ENCODE measurements around the gene NTHL1.

The NTHL1 gene

DNA sequence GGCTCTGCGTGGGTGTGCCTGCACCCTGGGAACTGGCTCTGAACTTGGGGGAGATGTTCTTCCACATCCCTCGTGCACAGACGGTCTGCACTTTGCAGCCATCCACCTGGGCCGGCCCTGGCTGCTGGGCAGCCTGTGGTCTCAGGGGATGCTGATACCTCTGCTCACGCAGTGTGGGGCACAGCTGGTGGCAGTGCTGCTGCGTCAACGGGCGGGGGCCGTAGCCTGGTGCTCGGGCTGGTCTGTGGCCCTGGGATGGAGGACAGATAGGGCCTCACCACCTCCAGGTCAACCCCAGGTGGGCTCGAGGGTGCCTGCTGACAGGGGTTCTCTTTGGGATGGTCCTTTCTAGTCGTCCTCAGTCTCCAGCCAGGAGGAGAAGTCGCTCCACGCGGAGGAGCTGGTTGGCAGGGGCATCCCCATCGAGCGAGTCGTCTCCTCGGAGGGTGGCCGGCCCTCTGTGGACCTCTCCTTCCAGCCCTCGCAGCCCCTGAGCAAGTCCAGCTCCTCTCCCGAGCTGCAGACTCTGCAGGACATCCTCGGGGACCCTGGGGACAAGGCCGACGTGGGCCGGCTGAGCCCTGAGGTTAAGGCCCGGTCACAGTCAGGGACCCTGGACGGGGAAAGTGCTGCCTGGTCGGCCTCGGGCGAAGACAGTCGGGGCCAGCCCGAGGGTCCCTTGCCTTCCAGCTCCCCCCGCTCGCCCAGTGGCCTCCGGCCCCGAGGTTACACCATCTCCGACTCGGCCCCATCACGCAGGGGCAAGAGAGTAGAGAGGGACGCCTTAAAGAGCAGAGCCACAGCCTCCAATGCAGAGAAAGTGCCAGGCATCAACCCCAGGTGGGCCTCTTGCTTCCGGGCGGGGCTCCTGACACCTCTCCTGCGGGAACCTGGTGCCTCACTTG, 36.5 kb upstream of the NTHL1 start:
- DNase-seq, result no peak

DNA sequence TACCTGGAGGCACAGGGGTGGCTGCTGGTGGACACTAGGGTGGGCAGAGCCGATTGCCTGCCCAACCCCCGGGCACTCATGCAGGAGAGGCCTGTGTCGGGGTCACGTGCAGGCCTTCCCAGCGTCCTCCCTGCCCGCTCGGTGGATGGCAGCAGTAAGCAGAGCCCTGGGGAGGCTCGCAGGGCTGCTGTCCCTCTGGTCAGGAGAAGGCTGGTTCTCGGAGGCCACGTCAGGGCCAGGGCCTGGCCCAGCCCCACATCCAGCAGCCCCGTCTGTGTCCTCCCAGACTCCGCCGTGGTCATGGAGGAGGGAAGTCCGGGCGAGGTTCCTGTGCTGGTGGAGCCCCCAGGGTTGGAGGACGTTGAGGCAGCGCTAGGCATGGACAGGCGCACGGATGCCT, 35.8 kb upstream of the NTHL1 start:
- DNase-seq, result no peak

DNA sequence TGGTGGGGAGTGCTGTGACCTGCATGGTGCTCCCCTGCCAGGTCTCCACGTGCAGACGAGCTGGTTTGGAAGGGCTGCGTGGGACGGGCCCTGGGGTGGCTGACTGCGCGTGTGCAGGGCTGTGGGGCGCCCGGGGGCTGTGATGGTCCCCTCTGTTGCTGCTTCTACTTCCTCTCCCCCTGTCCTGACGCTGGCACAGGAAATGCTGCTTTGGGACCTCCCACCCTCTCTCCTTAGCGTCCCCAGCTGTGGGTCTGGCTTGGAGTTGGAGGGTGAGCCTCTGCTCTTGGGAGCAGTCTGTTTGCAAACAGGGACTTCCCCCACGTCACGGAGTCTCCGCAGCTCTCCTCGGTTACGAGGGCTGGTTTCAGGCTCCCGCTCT, 35.3 kb upstream of the NTHL1 start:
- no peak for DNase-seq

DNA sequence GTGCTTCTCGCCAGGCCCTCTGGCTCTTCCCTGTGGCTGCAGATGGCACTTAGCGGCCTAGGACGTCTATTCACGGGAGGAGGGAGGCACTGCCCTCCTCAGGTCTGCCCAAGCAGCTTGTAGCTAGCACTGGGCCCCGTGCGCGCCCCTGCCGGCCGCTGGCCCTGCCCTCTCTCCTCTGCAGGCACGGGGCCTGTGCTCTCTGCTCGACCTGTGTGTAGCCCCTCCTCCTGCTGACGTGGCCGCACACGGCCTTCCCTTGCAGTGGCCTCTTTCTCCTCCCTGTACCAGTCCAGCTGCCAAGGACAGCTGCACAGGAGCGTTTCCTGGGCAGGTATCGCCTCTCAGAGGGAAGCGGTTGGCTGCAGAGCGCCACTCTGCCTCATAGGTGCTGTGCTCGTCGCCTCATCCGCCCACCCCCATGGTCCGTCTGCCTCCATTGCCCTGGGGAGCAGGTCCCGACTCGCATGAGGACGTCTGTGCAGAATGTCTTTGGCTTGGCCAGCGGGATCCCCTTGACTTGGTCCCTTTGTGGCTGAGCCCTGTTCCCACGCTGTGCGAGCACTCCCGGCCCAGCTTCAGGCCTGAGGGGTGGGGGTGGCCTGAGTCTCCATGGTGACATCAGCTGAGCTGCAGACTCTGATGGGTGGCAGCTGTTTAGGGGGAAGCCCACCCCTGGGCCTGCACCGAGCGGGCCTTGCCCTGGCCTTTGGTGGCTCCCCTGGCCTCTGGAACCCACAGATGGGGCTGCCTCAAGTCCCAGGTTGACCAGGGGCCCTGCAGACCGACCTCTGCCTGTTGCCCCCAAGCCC, 34.7 kb upstream of the NTHL1 start:
- DNase-seq, result no peak

DNA sequence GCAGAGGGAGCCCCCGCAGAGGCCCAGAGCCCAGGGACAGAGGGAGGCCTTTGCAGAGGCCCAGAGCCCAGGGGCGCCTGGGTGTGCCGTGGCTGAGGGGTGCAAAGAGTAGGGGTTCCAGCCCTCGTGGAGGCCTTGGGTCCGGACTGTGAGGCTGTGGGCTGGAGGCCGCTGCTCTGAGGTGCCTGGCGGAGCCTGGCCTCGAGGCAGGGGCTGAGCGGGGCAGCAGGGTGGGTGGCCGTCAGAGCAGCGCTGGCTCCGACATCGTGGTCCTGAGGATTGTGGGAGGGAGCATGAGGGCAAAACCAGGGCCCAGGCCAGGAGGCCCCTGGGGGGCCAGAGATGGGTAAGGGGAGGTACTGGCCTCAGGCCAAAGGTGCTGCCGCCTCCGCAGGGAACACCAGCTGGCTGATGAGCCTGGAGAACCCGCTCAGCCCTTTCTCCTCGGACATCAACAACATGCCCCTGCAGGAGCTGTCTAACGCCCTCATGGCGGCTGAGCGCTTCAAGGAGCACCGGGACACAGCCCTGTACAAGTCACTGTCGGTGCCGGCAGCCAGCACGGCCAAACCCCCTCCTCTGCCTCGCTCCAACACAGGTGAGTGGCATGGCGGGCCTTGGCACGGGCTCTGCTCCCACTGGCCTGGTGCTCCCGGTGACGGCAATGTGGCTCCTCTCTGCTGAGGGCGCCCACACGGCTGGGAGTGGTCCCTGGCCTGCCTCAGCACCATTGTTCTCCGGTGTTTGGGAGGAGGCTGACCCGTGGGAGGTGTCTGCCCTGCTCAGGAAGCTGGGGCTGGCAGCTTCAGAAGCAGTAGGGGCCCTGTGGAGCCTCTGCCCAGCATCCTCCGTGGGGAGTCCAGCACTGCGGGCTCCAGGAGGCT, 33.8 kb upstream of the NTHL1 start:
- no peak for DNase-seq

DNA sequence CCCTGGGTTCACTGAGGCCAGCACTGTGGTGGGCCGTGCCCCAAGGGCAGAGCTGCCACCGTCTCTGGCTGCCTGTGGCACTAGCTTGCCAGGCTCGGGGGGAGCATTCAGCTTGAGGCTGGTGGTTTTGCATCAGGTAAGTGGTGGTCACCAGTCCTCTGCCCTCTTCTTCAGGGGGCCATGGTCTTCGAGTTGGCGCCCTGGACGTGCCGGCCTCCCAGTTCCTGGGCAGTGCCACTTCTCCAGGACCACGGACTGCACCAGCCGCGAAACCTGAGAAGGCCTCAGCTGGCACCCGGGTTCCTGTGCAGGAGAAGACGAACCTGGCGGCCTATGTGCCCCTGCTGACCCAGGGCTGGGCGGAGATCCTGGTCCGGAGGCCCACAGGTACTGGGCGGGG, 32.4 kb upstream of the NTHL1 start:
- DNase-seq, result no peak

DNA sequence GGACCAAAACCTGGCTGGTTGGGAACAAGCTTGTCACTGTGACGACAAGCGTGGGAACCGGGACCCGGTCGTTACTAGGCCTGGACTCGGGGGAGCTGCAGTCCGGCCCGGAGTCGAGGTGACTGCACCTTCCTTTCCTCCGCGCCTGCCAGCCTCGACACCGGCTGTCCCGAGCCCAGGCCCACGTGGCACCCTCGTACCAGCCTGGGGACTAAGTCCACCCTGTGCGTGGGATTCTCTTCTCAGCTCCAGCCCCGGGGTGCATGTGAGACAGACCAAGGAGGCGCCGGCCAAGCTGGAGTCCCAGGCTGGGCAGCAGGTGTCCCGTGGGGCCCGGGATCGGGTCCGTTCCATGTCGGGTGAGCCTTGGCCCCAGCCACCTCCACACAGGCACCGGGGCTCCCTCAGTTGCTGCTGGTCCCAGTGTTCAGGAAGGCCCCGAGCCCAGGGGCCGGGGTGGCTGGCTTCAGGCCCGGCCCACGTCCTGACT, 31.7 kb upstream of the NTHL1 start:
- no peak for DNase-seq

DNA sequence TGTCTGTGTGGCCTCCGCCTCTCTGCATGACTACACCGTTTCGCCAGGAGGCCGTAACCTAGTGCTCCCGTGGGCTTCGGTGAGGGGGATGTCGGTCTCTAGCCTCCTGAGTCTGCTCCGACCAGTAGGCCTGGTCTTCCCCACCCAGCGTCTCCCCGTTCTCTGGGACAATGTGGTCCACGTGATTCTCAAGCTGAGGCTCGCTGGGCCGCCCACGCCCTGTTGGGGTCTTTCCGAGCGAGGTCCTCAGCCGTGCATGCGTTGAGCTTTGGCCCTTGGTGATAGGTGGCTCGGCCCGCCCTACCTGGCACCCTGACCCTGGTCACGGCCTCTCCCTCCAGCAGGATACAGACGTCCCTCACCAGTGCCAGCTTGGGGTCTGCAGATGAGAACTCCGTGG, 31.1 kb upstream of the NTHL1 start:
- DNase-seq, result no peak

DNA sequence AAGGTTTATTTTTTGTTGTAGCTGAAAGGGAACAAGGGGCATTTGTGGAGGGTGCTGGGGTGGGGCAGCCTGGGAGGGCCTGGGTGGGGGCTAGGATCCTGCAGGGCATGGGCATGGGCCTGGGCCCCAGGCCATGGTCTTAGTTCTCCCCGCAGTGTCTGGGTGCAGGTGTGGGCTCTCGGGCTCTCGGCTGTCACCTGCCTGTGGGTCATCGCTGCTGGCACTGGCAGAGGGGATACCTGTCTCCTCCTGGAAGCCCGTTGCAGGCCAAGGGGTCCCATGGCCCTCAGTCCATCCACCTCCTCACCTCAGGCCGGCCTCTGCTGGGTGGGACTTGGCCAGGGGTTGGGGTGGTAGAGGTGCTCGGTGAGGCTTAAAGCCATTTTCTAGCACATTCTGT, 30.5 kb upstream of the NTHL1 start:
- no peak for DNase-seq

DNA sequence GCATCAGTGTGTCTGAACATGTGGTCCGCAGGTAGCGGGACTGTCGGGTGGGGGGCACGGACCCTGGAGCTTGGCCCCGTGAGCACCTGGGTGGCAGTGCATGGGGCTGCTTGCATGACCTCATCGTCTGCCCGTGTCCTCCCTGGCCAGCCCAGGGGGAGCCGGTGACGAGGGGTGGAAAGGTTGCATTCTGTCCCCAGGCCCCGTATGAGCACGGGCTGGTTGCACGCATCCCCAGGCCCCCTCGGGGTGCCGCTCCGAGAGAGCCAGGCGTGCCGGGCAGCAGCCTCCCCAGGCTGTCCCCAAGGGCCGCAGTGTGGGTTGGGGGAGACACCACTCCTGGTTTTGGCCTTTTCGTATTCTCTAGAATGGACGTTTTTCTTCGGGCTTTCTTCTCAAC, 30.1 kb upstream of the NTHL1 start:
- no peak for DNase-seq

DNA sequence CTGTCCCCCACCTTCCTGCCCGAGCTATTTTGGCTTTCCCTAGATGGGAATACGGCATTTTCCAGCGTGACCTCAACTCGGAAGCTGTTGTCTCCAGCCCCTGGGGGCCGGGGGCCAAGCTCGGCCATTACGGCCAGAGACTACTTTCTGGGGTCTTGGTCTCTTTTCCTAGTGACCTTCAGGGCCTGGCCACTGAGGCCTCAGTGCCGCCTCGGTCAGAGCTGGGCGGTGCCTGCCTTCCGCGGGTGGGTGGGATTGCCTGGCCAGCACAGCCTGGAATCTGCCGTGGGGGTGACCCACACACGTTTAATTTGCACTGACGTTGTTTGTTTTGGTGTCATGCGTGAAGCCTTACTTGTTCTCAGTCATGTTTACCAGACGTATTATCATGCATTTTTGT, 29.4 kb upstream of the NTHL1 start:
- no peak for DNase-seq

DNA sequence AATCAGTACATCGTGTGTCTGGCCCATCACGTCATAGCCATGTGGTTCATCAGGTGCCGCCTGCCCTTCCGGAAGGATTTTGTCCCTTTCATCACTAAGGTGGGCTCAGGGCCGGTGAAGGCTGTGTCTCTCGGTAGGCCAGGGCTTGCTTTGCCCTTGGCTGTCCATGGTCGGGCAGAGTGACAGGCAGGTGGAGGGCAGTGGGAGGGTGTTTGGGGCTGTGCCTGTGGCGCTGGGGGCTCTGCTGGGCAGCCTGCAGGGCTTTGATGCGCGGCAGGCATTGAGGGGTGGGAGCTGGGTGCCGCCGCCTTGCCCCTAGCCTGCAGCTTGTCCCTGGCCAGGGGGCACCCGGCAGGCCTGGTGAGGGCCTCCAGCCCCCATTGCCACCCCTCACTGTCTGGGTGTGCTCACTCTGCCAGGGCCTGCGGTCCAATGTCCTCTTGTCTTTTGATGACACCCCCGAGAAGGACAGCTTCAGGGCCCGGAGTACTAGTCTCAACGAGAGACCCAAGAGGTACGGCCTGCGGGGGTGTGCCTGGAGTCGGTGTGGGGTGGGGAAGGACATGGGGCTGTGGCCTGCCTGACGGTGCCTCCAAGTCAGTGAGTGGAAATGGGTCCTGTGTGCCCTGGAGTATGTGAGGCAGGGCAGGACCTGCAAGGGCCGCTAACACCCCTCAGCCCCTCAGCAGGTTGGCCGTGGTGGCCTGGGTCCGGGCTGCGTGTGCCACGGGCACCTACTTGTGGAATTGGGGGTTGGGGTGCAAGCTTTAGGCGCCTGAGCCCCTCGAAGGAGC, 28.6 kb upstream of the NTHL1 start:
- no peak for DNase-seq

DNA sequence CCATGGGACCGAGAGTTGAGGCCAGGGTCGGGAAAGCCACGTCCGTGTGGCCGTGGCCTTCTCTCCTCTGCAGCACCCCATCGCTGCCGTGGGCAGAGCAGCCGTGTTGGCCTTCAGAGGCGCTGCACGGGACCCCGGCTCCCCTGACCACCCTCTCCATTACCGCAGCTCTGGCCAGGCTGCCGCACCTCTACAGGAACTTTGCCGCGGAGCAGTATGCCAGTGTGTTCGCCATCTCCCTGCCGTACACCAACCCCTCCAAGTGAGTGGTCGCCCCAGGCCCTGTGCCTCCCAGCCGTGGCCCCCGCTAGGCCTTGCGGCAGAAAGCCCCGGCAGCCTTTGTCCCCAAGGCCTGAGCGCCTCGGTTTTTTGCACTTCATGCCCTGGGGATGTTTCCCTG, 28.0 kb upstream of the NTHL1 start:
- DNase-seq, result no peak

DNA sequence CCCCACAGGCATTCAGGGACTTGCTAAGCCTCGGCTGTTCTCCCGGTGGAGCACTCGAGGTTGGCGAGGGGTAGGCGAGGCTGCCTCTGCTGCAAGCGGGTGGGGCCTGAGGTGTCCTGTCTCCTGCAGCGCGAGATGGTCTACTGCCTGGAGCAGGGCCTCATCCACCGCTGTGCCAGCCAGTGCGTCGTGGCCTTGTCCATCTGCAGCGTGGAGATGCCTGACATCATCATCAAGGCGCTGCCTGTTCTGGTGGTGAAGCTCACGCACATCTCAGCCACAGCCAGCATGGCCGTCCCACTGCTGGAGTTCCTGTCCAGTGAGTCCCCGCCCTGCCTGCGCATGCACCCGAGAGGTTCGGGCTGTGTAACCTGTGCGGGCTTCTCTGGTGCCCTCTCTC, 26.4 kb upstream of the NTHL1 start:
- DNase-seq, result no peak

DNA sequence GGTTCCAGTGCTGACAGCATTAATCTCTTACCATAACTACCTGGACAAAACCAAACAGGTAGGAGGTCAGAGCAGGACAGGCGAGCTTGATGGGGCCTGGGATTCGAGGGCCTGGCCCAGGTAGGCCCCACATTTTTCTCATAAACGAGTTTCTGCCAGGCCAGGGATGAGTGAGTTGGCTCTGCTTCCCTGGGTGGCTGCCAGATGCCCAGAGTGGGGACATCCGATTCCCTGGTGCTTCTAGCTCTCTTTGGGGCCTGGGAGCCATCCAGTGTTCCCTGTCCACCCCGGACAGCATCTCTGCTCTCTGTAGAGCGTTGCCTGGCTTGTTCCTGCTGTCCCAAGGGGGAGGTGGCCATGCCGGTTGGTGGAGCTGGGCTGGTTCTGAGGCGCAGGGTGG, 25.3 kb upstream of the NTHL1 start:
- no peak for DNase-seq

DNA sequence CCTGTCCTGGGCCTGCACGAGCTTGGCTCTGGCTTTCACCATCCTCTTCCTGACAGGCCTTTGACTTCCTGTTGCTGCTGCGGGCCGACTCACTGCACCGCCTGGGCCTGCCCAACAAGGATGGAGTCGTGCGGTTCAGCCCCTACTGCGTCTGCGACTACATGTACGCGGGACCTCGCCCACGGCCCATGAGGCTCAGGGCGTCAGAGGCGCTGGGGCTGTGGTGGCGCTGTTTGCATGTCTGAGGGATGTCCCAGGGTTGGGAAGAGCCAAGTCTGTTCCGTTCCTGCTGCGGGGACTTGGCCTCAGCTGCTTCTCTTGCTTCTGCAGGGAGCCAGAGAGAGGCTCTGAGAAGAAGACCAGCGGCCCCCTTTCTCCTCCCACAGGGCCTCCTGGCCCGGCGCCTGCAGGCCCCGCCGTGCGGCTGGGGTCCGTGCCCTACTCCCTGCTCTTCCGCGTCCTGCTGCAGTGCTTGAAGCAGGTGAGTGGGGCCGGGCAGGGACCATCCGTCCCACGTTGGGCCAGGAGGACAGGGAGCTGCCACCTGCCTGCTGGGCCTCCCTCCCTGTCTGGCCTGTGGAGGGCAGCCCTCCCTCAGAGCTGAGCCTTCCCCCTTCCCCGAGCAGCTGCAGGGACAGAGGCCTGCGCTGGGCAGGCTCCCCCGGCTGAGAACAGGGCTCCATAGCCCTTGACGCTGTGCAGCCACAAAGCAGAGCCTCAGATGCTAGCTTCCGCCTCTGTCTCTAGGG, 24.0 kb upstream of the NTHL1 start:
- DNase-seq, result no peak

DNA sequence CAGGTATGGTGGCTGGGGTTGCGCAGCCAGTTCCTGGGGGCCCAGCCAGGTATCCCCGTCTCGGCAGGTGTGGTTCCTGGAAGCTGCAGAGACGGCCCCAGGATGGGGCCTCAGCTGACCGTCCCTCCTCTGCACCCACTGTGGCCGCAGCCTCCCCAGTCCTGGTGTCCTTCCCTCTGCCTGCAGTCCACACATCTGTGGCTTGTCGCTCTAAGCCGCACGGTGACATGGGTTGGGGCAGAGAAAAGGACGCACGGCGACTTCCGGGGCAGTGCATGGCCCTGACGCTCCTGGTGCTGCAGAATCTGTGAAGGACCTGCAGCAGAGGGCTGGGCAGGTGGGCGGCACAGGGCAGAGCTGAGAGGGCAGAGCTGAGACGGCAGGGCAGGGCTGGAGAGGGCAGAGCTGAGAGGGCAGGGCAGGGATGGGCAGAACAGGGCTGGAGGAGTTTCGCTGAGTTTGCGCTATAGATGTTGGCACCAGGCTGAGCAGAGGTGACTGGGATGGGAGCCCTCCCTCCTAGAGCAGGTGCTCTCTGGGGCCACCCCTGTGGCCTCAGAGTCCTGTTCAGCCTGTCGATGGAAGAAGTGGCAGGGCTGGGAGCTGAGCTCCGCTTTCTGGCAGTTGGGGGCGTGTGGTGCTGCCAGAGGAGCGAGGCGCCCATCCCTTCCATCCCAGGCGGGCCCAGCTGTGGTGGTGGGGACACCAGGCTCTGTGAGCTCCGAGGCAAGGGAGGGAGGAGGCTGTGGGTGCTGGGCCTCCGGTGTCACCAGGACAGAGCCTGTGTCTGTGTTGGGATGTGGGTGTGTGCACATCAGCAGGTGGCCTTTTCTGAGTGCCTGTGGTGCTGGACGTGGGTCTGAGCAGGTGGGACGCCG, 23.2 kb upstream of the NTHL1 start:
- DNase-seq, result no peak

DNA sequence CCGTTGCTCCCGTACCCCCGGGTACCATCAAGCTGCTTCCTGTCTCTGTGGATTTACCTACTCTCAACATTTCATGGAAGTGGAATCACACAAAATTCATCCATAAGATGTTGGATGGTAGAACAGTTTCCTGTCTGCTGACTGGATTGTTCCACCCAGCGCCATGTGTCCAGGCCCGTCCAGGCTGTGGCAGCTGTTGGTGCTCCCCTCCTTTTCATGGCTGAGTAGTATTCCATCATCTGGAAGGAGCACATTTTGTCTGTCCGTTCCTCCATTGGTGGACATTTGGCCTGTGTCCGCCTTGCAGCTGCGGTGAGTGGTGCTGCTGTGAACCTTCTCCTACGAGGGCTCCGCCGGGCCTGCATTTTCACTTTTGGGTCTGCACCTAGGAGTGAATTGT, 18.5 kb upstream of the NTHL1 start:
- DNase-seq, result no peak

DNA sequence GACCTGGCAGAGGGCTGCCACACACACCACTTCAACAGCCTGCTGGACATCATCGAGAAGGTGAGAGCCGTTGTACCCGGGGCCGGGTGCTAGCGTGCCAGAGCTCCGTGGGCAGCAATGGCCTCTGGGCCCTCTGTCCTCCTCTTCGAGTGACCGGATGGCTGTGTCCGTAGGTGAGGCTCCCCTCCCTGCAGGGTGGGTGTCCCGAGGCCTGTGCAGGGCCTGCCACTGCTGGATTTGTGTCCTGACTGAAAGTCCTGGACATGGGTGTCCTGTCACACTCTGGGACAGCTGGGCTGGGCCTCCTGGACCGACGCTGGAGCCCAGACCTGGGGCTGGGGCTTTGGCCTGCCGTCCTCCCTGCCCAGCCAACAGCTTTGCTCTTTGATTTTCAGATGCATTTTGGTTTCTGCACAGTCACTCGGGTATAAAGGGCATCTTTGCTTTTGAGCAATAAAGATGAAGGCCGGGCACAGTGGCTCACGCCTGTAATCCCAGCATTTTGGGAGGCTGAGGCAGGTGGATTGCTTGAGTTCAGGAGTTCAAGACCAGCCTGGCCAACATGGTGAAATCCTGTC, 16.8 kb upstream of the NTHL1 start:
- DNase-seq, result no peak

DNA sequence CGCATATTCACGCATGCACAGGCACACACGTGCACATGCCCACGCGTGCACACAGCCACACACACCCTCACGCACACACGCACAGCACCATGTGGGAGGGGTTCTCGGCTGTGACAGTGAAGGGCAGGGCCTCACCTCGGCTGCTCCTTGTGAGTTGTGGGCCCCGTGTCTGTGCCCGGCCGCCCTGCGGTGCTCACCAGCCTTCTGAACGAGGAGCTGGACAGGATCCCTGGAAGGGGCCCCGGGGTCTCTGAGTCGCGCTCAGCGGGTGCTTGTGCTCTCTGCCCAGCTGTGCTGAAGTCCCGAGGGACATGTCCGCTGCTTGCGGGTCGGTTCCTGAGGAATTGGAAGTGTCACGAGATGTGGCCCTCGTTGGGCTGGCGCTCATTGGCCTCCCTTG, 16.2 kb upstream of the NTHL1 start:
- DNase-seq, result no peak

Measured in CD4-positive, alpha-beta T cell treated with Interleukin-4 for 4 hours (primary cell).